Nephron (organoid): Measurements from ENCODE around the gene ABCF3.

Source experiments
- H3K27ac Mint-ChIP-seq, 3 experiments: 2 replicates each; pipeline ENCODE4 v1.8.0; 2020; ENCODE audit warnings: mixed read lengths in 3 of 3, mild to moderate bottlenecking in 2 of 3, moderate library complexity in 1 of 3
- H3K27me3 Mint-ChIP-seq: 2 replicates; pipeline ENCODE4 v1.8.0; 2021; ENCODE audit warnings: low read depth, mild to moderate bottlenecking, moderate library complexity, mixed read lengths
- H3K36me3 Mint-ChIP-seq: 2 replicates; pipeline ENCODE4 v1.8.0; 2020; ENCODE audit warnings: low read depth, mixed read lengths
- H3K4me1 Mint-ChIP-seq: 2 replicates; pipeline ENCODE4 v1.8.0; 2020; ENCODE audit warnings: mixed read lengths
- H3K4me3 Mint-ChIP-seq, 3 experiments: 2 replicates each; pipeline ENCODE4 v1.8.0; 2020; ENCODE audit warnings: mild to moderate bottlenecking in 3 of 3, mixed read lengths in 3 of 3, moderate library complexity in 2 of 3
- H3K9me3 Mint-ChIP-seq: 2 replicates; pipeline ENCODE4 v1.8.0; 2020; ENCODE audit warnings: mixed read lengths
- TF ChIP-seq, protein P1 (sequence below), 3 experiments: fragments of 200-600 bp; sonication (generic); IDR thresholded peaks; one replicate each; pipeline ENCODE4 v1.5.0; 2021; ENCODE audit warnings: antibody characterized with exemption in 3 of 3; ENCODE audit not compliant: unreplicated experiment in 3 of 3

Gene ABCF3

DNA sequence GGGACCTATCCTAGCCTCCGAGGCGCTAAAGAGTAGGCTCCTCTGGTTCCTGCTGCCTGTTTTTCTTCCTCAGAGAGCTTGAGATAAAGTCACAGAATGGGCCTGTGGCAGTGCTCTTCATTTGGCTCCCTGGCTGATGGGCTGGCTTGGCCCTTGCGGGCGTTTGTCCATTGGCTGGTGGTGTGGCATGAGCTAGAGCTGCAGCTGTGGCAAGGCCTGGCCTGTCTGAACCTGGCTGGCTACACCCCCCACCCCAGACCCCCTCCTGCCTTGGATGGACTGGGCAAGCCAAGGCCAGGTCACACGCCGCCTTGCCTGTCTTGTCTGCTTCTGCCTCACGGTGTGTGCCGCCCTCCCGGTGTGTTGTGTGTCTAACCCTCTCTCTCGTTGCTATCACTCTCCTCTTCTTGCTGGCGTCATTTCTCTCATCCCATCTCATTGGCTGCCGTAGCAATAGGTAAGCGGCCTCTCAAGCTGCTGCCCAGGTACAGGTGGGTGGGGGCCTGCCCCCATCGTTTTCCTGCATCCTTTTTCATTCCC lies 8.2 kb upstream of the ABCF3 start:
- peak overlapping the region; percentile 94 to 99 (median 97) for H3K4me3 Mint-ChIP-seq
- TF ChIP-seq, protein P1, sequence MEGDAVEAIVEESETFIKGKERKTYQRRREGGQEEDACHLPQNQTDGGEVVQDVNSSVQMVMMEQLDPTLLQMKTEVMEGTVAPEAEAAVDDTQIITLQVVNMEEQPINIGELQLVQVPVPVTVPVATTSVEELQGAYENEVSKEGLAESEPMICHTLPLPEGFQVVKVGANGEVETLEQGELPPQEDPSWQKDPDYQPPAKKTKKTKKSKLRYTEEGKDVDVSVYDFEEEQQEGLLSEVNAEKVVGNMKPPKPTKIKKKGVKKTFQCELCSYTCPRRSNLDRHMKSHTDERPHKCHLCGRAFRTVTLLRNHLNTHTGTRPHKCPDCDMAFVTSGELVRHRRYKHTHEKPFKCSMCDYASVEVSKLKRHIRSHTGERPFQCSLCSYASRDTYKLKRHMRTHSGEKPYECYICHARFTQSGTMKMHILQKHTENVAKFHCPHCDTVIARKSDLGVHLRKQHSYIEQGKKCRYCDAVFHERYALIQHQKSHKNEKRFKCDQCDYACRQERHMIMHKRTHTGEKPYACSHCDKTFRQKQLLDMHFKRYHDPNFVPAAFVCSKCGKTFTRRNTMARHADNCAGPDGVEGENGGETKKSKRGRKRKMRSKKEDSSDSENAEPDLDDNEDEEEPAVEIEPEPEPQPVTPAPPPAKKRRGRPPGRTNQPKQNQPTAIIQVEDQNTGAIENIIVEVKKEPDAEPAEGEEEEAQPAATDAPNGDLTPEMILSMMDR (IDR thresholded peaks at IDR 0.05; ENCODE audit: unreplicated experiment in 3 of 3): no peak
- no peaks in the 10 kb centered on the region for H3K27me3 Mint-ChIP-seq
- H3K36me3 Mint-ChIP-seq: peaks cover 55% of the 10 kb centered on the region
- H3K9me3 Mint-ChIP-seq: no peaks in the 10 kb centered on the region
- H3K27ac Mint-ChIP-seq: peak overlapping the region in 1 of 3 experiments; percentile 76
- H3K4me1 Mint-ChIP-seq: peaks cover 40% of the 10 kb centered on the region

DNA sequence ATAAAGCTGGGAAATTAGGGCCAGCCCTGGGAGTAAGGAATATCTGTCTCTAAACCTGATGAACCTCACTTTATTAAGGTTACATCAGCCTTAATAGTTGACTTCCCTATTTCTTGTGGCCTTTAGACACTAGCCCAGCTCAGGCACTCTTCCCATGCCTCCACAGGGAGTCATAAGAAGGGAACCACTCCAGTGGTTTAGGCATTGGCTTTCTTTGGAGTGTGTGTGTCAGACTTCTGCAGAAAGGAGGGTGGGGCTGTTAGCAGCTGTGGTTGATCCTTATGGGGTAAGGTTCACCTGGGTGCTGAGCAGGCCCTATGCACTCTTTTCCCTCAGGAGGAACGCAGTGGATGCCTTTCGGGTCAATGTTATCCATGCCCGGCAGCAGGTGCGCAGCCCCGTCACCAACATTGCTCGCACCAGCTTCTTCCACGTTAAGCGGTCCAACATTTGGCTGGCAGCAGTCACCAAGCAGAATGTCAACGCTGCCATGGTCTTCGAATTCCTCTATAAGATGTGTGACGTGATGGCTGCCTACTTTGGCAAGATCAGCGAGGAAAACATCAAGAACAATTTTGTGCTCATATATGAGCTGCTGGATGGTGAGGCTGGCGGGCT lies 7.4 kb upstream of the ABCF3 start:
- Mint-ChIP-seq H3K36me3 (peaks cover 58% of the 10 kb centered on the region), H3K27ac (no peak overlapping the region), H3K4me1 (peaks cover 40% of the 10 kb centered on the region), H3K4me3 (peak overlapping the region; percentile 68 to 99 (median 94)), H3K9me3 (no peaks in the 10 kb centered on the region), H3K27me3 (no peaks in the 10 kb centered on the region)
- TF ChIP-seq, protein P1 (IDR thresholded peaks at IDR 0.05; ENCODE audit: unreplicated experiment in 3 of 3): no peak

DNA sequence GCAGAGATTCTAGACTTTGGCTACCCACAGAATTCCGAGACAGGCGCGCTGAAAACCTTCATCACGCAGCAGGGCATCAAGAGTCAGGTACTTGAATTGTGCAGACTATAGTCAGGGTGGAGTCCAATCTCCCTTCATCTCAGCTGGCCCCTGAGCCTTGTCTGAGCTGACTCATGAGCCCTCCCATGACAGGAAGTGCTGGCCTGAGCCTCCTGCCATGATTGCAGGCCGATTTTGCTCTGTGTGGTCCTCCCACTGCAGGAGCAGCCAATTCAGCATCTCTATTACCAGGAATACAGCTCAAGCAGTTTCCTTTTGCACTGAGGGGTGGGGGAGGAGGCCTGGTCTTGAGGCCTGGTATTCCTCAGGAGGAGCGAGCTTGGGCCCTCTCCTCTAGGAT lies 5.8 kb upstream of the ABCF3 start:
- TF ChIP-seq, protein P1 (IDR thresholded peaks at IDR 0.05; ENCODE audit: unreplicated experiment in 3 of 3): no peak
- H3K27me3 Mint-ChIP-seq: no peaks in the 10 kb centered on the region
- peaks cover 69% of the 10 kb centered on the region for H3K36me3 Mint-ChIP-seq
- no peak overlapping the region for H3K27ac Mint-ChIP-seq
- H3K9me3 Mint-ChIP-seq: no peaks in the 10 kb centered on the region
- peaks cover 34% of the 10 kb centered on the region for H3K4me1 Mint-ChIP-seq
- no peak overlapping the region for H3K4me3 Mint-ChIP-seq

DNA sequence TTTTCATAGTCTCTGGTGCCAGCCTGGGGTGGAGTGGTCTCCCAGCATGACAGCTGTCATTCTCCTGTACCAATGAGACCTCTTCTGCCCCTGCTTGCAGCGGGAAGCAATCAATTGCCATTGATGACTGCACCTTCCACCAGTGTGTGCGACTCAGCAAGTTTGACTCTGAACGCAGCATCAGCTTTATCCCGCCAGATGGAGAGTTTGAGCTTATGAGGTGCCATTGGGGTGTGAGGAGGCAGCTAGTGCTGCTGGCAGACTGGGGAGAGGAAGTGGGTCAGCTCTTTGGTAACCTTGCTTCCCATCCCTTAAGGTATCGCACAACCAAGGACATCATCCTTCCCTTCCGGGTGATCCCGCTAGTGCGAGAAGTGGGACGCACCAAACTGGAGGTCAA lies 4.4 kb upstream of the ABCF3 start:
- Mint-ChIP-seq H3K27me3 (no peaks in the 10 kb centered on the region), H3K4me1 (peaks cover 30% of the 10 kb centered on the region), H3K27ac (no peak overlapping the region), H3K36me3 (peaks cover 68% of the 10 kb centered on the region), H3K9me3 (no peaks in the 10 kb centered on the region), H3K4me3 (no peak overlapping the region)
- TF ChIP-seq, protein P1 (IDR thresholded peaks at IDR 0.05; ENCODE audit: unreplicated experiment in 3 of 3): no peak

DNA sequence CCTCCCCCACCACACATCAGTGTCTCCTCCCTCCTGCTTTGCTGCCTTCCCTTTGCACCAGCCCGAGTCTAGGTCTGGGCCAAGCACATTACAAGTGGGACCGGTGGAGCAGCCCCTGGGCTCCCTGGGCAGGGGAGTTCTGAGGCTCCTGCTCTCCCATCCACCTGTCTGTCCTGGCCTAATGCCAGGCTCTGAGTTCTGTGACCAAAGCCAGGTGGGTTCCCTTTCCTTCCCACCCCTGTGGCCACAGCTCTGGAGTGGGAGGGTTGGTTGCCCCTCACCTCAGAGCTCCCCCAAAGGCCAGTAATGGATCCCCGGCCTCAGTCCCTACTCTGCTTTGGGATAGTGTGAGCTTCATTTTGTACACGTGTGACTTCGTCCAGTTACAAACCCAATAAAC lies 2.3 kb upstream of the ABCF3 start:
- Mint-ChIP-seq H3K36me3 (peaks cover 72% of the 10 kb centered on the region), H3K4me1 (peaks cover 29% of the 10 kb centered on the region), H3K27ac (no peak overlapping the region), H3K4me3 (no peak overlapping the region), H3K27me3 (no peaks in the 10 kb centered on the region), H3K9me3 (no peaks in the 10 kb centered on the region)
- TF ChIP-seq, protein P1 (IDR thresholded peaks at IDR 0.05; ENCODE audit: unreplicated experiment in 3 of 3): no peak
